ENCODE measurements around the gene RUBCN.
"Not testable (repeated sequence)": the region's sequence is repeated elsewhere in the genome, so short reads cannot be mapped to it uniquely, and the experiment has no call there.

RUBCN gene

DNA sequence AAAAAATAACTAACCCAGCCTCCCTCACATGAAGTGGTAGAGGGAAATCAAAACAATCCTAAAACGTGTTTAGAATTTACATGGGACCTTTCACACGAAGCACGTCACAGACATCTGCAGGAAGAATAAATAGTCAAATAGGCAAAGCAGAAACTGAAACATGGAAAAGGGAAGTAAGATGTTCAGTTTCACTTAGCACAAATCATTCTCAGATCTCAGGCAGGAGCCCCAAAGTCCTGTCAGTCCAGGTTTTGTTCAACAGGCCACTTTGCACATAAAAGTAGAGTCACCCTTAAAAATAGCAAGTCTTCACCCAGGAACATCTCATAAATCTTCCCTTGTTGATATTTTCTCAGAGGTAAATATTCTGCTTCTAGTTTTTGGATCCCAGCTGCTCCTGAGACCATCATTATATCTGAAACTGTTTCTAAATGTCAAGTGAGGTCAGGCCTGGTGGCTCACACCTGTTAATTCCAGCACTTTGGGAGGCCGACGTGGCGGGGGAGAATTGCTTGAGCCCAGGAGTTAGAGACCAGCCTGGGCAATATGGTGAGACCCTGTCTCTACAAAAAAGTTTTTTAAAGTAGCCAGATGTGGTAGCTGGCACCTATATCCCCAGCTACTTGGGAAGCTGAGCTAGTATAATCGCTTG, 1.9 kb downstream of the RUBCN start:
- DNase-seq (ENCODE audit: low read depth), result no peak

DNA sequence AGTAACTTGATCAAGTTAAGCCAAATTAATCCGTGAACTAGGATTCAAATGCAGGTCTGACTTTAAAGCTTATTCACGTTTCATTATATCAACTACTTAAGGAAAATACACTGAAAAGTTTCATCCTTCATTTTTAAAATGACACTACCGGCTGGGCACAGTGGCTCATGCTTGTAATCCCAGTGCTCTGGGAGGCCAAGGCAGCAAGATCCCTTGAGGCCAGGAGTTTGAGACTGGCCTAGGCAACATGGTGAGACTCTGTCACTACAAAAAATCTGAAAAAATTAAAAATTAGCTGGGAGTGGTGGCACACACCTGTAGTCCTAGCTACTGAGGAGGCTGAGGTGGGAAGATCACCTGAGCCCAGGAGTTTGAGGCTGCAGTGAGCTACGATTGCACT, 3.7 kb downstream of the RUBCN start:
- DNase-seq (ENCODE audit: low read depth), result no peak

DNA sequence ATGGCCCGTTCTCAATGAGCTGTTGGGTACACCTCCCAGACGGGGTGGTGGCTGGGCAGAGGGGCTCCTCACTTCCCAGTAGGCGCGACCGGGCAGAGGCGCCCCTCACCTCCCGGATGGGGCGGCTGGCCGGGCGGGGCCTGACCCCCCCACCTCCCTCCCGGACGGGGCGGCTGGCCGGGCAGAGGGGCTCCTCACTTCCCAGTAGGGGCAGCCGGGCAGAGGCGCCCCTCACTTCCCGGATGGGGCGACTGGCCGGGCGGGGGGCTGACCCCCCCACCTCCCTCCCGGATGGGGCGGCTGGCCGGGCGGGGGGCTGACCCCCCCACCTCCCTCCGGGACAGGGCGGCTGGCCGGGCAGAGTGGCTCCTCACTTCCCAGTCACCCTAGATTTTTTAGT, 5.2 kb downstream of the RUBCN start:
- DNase-seq (ENCODE audit: low read depth), result not testable (repeated sequence)

DNA sequence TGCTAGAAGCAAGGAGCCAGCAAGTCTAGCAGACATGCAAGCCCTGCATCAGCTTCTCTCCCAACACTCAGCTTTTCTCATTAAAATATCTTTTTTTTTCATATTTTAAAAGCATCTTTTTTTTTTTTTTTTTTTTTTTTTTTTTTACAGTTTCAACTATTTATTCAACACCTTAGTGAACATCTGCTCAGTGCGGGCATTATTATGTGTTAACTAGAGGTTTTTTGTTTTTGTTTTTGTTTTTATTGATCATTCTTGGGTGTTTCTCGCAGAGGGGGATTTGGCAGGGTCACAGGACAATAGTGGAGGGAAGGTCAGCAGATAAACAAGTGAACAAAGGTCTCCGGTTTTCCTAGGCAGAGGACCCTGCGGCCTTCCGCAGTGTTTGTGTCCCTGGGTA, 5.9 kb downstream of the RUBCN start:
- not testable (repeated sequence) for DNase-seq (ENCODE audit: low read depth)

DNA sequence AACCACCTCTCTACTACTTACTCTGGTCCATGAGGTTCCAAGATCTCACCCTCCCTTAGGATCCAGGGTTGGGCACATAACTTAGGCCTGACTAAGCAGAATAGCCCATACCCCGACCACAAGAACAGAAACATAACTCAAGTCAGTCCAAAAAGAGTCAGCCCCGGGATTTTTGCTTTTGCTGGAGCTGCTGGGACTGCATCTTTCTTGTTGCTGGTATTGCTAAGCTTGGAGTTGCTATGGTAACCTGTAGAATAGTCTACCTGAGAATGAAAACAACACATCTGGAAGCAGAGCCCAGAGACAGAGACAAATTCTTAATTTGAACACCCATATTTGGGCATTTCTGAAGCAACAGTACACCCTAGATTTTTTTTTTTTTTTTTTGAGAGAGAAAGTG, 6.5 kb downstream of the RUBCN start:
- DNase-seq (ENCODE audit: low read depth), result no peak

DNA sequence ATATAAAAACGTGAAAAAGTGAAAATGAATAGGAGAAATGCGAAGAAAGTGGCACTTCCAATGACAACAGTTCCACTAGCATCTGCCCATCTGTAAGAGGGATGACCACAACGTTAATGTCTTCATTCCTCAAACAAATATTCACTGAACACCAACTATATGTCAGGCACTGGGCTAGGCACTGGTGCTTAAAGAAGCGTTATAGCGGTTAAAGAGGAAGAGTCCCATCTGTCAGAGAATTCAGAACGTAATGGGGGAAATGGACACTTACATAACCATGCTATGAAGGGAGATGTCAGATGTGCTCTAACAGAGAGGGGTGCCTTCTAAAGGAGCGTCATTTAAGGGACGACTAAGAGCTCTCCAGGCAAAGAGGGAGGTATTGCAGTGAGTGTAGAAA, 8.2 kb downstream of the RUBCN start:
- DNase-seq (ENCODE audit: low read depth), result no peak

DNA sequence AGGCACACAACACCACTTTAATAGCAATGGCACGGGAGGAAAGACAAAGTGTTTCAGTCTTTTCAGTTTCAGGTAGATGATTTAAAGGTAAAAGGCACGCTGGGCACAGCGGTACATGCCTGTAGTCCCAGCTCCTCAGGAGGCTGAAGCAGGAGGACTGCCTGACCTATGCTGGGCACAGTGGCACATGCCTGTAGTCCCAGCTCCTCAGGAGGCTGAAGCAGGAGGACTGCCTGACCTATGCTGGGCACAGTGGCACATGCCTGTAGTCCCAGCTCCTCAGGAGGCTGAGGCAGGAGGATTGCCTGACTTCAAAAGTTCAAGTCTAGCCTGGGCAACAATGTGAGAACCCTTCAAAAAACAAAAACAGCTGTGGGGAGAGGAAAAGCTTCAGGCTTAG, 8.8 kb downstream of the RUBCN start:
- not testable (repeated sequence) for DNase-seq (ENCODE audit: low read depth)

DNA sequence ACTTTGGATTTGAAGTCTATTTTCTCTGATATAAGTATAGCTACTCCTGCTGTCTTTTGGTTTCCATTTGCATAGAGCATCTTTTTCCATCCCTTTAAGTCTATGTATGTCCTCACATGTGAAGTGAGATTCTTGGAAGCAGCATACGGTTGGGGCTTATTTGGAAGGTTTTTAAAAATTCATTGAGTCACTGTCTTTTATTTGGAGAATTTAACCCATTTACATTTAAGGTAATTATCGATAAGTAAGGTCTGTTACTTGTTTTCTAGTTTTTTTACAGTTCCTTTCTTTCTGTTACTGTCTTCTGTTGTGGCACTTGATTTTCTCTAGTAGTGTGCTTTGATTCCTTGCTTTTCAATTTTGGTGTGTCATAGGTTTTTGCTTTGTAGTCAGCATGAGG, 14.0 kb downstream of the RUBCN start:
- no peak for DNase-seq (ENCODE audit: low read depth)

DNA sequence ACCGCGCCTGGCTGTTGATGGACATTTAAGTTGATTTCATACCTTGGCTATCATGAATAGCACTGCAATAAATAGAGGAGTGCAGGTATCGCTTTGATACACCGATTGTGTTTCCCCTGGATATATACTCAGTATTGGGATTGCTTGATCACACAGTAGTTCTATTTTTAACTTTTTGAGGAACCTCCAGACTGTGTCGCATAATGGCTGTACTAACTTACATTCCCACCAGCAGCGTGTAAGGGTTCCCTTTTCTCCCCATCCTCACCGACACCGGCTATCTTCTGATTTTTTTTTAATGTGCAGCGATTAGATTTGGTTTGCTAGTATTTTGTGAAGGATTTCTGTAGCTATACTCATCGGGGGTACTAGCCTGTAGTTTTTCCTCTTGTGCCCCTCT, 16.0 kb downstream of the RUBCN start:
- no peak for DNase-seq (ENCODE audit: low read depth)

DNA sequence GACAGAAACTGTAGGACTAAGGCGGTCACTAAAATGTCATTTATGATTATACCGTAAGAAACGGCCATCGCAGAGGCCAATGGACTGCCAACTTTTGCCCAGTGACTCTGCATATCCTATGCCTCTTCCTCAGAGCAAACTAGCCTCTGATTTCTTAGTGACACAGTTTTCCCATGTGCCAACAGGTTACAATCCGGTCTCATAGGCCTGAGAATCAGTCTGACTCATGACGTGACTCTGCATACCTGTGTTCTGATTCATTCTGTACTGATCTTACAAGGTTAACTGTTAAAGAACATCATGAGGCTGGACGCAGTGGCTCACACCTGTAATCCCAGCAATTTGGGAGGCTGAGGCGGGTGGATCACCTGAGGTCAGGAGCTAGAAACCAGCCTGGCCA, 17.8 kb downstream of the RUBCN start:
- no peak for DNase-seq (ENCODE audit: low read depth)

DNA sequence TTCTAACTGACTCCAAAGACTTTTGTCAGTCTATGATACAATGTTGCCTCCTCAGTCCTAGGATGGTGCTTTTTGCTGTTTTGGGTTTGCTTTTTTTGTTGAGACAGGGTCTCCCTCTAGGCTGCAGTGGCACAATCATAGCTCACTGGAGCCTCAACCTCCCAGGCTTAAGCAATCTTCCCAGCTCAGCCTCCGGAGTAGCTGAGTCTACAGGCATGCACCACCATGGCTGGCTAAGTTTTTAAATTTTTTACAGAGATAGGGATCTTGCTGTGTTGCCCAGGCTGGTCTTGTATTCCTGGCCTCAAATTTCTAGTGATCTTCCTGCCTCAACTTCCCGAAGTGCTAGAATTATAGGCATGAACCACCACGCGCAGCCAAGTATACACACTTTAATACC, 22.5 kb downstream of the RUBCN start:
- no peak for DNase-seq (ENCODE audit: low read depth)

DNA sequence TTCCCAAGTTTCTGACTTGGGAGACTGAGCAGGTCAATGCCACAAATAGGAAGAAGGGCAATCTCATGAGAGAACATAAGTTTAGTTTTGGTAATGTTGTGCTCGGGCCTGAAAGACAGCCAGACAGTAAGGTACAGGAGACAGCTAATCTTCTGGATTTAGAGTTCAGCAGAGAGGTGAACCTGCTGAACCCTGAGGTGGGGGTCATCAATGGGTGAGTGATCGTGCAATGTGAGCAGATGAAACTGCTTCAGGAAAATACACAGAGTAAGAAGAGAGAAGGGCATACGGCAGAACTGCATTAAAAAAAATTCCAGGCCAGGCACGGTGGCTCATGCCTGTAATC, 23.3 kb downstream of the RUBCN start:
- no peak for DNase-seq (ENCODE audit: low read depth)

DNA sequence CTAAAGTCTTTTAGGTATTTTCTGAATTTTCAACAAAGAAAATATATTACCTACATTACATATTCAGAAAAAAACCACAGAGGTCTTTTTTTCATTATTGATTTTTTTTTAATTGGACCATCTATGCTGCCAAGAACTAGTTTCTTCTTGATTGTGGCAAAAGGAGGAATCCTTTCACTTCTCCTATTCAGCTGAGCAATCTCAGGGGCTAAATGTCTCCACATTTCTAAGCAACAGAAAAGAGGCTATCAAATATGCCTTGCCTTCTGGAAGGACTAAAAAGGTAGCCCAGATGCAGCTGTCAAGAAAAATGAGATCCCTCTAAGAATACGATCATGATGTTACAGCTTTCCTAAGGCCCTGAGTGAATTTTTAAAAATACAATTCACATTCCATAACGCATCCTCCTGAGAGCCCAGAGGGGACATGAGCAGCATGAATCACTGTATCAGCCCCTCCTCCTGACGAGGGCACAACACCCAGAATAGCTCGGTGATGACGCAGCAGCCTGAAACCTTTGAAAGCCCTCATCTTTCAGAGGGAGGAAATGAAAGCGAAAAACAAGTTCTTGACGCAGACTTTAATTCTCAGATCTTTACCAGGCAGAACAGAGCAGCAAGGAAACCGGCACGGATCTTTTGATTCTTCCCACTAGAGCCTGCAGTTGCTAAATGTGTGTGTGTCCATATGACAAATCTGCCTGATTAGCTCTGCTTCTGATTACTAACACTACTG, 24.6 kb downstream of the RUBCN start:
- peak; percentile 86 for DNase-seq (ENCODE audit: low read depth)

DNA sequence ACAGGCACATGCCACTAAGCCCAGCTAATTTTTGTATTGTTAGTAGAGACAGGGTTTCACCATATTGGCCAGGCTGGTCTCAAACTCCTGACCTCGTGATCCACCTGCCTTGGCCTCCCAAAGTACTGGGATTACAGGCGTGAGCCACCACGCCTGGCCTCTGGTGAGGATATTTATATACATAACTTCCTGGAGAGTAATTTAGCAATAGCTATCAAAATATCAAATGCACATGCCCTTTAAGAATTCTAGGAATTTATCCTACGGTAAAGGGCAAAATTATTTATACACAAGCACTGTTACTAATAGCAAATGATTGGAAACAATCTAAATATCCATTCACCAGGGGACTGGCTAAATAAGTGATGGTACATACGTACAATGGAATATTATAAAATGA, 25.7 kb downstream of the RUBCN start:
- not testable (repeated sequence) for DNase-seq (ENCODE audit: low read depth)

DNA sequence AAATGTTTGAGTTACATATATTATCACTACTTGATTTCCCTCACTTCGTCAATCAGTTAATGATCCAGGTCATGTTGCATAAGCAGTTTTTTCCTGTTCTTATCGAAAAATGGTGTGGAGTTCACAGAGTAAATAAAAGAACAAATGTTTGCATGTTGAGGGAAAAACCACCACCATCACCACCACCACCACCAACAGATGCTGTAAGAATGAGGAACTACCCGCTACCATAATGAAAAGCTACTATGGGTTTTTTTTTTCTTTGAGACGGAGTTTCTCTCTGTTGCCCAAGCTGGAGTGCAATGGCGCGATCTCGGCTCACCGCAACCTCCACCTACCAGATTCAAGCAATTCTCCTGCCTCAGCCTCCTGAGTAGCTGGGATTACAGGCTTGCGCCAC, 27.6 kb downstream of the RUBCN start:
- DNase-seq (ENCODE audit: low read depth), result no peak

DNA sequence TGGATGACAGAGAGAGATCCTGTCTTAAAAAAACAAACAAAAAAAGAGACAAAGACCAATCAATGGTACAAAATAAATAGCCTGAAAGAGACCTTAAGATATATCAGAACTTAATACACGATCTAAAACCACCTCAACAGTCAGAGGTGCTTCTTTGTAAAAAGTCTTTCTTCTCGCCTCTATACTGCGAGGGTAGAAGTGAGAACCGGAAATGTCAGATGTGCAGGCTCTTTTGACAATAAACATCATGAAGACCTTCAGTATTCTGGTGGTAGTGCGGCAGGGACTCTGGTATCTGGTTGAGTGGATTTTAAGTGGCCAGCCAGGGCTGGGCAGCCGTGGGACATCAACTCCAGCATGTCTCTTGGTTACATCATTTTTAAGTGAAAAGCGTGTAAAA, 30.0 kb downstream of the RUBCN start:
- DNase-seq (ENCODE audit: low read depth), result no peak

DNA sequence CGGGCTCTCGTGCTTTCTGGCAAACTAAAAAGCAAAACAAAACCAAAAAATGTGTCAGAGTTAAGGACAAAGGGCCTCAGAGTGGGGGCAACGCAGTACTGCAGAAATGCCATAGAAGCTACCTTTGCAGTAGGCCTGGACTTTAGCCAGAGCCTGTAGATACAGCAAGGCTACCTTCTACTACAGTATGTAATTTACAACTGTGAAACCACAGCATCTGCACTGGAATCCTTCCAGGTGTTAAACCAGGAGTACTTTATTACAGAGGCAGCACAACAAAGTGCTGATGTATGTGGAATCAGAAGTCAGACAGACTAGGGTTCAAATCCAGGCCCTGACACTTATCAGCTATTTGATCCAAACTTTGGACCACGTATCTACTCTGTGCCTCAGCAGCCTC, 34.9 kb downstream of the RUBCN start:
- DNase-seq (ENCODE audit: low read depth), result no peak

DNA sequence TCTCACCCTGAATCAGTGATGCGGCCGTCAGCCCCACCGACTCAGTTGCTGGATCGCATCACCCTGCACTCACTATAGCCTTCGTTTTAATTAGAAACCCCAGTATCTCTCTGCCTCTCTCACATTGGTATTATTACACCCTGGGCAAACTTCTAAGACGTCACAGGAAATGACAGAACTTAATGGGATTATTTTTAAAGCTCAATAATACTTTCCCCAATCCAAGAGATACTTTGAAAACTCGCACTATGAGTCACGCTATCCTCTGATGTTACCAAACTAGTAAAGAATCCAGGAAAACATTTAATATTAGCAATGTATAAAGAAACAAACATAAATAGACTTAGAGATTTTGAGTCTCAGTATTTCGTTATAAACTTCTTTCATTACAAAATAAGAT, 36.6 kb downstream of the RUBCN start:
- DNase-seq (ENCODE audit: low read depth), result no peak

DNA sequence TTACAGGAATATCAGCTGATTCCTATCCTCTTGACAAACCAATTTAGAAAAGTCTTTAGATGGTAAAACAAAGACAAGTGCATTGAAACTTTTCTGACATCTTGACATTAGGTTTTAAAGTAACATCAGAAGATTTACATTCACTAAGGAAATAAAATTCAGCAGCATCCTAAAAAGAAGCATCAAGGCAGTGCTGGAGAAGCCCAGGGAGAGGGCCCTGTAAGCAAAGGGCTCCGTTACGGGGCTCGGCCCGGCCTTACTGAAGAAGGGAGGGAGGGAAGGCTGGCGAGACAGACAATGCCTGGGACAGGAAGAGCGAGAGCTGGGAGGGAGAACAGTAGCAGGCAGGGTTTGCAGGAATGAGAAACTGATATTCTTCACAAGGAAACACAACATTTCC, 39.3 kb downstream of the RUBCN start:
- DNase-seq (ENCODE audit: low read depth), result no peak

DNA sequence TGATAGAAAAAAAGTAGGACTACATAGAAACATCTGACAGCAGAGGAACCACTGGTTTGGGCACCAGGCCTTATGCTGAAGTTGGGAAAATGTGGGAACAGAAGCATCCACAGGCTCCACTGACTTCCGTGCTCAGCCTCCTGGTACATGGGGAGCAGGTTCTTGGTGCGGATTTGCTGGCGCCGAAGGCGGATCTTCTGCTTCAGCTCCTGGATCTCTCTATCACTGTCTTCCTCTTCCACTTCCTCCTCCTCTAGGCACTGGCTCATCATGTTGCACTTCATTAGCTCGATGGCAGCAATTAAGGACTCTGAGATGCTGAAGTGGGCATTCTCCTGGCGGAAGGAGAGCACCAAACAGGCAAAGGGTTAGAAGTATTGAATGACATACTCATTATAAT, 42.5 kb downstream of the RUBCN start:
- no peak for DNase-seq (ENCODE audit: low read depth)

DNA sequence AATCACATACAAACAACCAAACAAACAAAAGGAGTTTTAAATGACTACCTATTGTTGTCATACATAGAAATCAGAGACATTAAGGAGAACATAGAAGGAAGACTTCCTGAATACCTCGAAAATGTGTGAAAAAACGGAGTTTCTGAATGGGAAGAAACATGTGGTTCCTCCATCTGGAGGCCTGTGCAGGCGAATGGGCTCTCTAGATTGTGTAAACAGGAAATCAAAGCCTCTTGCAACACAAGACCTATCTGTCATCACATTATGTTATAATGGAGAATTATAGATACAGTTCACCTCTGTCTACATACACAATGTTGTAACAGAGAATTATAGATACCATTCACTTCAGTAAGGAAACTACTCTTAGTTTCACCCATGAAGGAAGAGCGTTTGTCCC, 44.1 kb downstream of the RUBCN start:
- no peak for DNase-seq (ENCODE audit: low read depth)

DNA sequence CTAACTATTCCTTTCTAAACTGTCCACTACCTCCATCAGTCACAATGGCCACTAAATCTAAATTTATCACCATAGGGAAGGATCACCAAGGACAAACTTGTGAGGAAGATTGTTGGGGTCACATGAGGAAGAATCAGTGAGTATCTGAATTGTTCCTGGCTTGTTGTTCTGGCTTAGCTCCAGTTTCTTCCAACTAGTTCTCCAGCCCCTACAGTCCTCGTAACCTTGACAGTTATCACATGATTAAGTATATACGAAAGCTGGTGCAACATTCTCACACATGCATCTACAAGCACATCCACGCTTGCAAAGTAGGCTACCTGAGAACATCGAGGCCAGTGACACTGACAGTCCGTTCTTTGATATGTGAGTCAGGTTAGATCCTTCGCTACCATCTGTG, 46.0 kb downstream of the RUBCN start:
- no peak for DNase-seq (ENCODE audit: low read depth)

DNA sequence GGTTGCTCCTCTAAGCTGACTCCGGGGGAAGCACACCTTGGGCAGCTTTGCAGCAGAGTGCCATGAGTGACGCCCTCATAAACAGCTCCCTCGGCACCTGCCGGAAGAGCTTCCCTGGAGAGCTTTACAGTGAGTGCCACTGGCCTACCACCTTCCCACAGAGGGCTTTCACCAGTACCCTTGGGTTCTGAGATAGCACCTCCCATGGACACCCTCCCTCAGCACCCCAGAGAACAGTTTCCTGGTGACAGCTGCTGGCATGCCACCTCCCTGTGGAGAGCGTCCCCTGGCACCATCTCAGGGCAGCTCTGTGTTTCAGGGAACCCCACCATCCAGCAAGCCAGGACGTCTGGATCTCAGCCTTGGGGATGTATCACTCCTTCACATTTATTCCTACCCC, 49.1 kb downstream of the RUBCN start:
- DNase-seq (ENCODE audit: low read depth), result no peak

DNA sequence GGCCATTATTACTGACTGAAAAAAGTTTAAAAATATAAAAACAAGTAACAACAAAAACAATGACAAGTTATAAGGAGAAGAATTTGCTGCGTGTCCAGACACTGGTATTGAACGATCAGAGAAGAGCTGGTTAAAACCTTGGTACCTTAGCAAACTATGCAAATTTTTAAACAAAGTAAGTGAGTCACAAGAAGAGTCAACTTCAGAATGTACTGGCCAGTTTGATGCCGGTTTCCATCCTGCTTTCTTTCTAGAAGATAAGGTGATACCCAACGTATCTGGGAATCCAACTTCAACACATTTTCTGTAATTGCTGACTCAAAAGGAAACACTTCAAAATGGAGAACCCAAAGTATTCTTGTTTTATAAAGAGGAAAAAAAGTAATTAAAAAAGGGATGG, 49.8 kb downstream of the RUBCN start:
- DNase-seq (ENCODE audit: low read depth), result no peak
